Activated CD8-positive, alpha-beta memory T cell treated with anti-CD3 and anti-CD28 coated beads for 48 hours (primary cell): ENCODE results near the gene AKAP13.
A peak's percentile ranks its signal among the peaks of the same experiment; 100 is the strongest.

Experiments used
- DNase-seq, 3 experiments: peaks; one replicate each; pipeline ENCODE4 v3.0.0-alpha.2; 2020; ENCODE audit warnings: low read depth in 2 of 3, low spot score in 2 of 3

The AKAP13 gene

DNA sequence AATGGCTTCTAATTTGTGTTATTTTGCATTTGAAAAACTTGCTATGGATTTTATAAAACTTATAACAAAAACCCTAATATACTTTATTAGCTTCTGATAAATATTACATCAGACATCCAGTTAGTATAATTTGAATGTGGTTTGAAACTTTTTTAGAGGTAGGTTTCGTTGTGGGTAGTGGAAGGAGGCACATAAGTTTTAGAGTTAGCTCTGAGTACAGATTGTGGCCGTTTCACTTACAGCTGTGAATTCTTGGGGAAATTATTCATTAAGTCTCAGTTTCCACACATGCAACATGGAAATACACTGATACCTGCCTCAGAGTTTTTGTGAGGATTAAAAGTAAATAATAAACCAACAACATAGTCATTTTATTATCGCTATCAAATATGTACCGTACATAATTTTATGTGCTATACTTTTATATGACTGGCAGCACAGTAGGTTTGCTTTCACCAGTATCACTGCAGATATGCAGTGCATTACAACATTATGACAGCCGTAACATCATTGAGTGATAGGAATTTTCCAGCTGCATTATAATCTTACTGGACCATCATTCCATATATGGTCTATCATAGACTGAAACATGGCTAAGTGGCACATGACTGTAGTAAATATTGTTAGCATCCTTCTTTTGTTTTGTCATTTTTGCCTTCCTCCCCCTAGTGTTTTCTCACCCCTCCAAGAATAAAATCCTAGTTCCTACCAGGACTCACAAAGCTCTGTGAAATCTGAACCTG is 175.6 kb downstream of the AKAP13 start:
- no peak for DNase-seq

DNA sequence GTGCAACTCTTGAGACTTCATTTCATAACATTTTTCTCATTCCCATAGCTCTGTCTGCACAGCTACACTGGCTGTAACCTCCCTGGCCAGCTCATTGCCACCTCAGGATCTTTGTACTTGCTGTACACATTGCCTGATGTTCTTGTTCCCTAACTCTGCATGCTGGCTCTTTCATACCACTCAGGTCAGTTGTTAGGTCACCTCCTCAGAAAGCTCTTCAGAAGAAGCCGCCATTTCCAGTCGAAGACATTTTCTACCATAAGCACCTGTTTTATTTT is 176.2 kb downstream of the AKAP13 start:
- DNase-seq, result no peak

DNA sequence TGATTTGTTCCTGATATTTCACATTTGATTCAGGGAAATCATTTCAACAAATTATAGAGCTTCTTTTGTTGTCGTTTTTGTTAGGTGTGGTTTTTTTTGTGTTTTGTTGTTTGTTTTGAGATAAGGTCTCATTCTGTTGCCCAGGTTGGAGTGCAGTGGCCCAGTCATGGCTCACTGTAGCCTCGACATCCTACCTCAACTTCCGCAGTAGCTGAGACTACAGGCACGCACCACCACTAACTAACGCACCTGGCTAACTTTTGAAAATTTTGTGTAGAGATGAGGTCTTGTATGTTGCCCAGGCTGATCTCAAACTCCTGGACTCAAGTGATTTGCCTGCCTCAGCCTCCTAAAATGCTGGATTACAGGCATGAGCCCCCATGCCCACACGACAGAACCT is 177.0 kb downstream of the AKAP13 start:
- DNase-seq, result no peak

DNA sequence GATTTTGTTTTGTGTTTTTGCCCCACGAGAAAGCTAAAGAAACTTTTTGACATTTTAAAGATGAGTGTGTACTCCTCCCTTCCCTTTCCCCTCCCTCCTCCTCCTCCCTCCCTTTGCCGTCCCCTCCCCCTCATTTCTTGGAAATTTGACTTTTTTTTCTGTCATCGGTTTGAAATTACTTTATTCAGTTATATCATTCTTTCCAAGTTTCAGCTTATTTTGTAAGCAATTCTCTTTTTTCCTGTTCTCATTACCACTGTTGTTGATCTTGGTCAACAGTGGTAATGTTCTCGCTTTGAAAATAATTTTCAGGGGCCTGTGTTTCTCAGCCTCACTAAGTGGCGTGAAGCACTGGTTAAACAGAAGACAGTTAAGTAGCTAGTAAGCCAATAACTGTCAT is 178.4 kb downstream of the AKAP13 start:
- no peak for DNase-seq

DNA sequence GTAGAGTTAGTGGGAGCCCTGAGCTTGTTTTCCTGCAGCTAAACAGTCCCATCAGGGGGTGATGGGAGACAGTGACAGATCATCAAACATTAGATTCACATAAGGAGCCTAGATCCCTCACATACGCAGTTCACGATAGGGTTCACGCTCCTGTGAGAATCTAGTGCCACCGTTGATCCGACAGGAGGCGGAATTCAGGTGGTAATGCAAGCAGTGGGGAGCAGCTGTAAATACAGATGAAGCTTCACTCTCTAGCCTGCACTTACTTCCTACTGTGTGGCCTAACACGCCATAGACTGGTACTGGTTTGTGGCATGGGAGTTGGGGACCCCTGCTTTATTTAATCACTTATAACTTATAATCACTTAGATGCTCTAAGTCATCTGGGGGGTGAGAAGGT is 179.1 kb downstream of the AKAP13 start:
- no peak for DNase-seq

DNA sequence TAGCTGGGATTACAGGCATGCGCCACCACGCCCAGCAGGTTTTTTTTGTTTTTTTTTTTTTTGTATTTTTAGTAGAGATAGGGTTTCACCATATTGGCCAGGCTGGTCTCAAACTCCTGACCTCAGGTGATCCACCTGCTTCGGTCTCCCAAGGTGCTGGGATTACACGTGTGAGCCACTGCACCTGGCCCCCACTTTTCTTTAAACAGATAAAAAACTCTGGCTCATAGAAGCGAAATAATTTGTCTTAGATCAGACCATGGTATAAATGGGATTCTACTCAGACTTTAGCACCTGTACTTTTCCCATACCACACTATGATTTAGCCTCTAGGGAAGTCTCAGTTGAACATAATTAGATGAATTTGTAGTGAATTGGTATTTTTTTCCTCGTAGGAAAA is 182.4 kb downstream of the AKAP13 start:
- no peak for DNase-seq

DNA sequence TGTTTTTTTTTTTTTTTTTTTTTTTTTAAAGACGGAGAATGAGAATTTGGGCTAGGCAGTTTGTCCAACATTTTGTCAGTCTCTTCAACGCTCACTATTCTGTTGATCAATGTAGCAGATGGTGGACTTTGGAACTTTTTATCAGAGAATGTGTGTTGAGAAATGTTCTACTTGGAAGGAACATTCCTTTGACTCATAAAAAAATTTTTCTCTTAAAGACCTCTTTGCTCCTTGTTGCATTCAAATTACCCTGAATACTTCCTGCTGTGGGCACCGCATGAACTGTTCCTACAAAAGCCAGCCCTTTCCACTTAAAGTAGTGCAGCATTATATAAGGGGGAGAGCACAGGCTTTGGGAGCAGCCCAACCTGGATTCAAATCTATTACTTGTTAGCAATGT is 182.9 kb downstream of the AKAP13 start:
- no peak for DNase-seq

DNA sequence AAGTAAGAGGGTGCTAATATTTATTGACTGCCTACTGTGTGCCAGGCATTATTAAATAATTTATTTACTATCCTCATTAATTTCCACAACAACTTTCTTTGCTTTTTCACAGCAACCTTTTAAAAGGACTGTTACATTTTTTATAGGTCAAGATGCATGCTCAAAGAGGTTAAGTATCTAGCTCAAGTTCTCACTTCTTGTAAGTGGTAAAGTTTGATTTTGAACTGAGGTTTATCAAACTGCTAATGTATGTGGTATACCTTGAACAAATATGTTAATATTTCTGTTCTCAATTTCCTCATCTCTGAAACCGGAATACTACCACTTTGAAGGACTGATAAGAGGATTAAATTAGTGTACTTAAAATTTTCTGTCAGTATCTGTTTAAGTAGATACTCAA is 183.3 kb downstream of the AKAP13 start:
- DNase-seq, result no peak

DNA sequence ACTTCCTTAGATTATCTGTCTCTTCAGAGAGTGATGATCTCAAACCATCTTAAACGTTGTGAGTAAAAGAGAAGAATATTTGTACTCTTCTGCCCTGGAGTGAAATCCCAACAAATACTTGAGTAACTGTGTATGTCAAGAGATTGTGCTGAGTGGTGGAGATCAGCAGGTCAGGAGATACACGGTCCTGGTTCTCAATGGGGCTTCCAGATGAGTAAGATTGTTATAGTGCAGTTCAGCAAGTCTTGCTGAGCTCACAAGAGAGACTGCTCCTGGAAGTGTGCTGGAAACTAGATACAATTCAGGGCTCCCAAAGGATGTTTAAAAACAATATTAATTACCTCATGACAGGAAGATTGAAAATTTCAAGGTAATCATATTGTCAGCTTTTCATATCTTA is 184.3 kb downstream of the AKAP13 start:
- no peak for DNase-seq

DNA sequence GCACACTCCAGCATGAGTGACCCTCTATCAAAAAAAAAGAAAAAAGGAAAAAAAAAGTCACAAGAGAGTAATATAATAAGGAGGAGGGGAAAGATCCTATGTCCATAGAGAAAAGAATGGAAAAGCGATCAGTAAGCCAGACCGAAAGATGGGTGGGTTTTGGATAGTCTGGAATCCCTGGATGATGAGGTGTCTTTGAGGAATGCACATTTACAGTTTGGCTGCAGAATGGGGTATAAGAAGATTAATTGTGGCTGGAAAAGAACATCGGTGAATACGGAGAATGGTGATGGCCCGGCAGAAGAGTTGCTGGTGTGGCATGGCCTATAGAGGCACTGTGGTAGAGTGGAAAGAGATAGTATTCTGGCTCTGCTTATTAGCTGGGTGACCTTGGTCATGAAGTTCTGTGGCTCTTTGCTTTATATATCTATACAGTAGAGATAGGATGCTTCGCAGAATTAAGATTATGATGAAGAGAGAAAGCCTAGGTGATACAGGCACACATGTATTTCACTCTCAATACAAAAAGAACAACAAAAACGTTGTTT is 187.9 kb downstream of the AKAP13 start:
- DNase-seq, result no peak

DNA sequence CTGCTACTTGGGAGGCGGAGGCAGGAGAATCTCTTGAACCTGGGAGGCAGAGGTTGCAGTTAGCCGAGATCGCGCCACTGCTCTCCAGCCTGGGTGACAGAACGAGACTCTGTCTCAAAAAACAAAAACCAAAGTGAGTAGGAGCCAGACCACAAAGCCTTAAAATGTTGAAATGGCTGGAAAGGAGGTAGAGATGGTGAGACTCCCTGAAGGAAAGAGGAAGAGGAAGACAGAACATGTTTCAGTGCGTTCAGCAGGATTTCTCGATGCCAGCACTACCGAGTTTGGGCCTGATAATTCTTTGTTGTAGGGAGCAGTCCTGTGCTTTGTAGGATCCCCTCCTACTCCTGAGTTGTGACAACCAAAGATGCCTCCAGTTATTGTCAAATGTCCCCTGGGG is 189.9 kb downstream of the AKAP13 start:
- no peak for DNase-seq

DNA sequence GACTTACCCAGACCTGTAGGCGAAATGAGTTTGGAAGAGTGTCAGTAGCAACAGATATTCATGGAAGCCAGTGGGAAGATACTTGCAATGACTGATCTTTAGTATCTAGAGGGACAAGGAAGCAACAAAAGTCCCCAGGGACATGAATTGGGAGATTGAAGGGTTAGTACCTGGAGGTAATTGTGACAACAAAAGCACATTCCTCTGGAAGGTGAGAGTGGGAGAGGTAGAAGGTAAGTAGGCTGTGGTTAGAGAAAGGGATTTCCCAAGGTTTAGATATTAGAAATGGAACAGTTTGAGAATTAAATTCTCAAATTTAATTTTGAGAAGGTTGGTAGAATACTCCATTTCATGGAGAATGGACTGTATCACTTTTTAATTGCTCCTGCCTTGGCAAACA is 191.4 kb downstream of the AKAP13 start:
- no peak for DNase-seq

DNA sequence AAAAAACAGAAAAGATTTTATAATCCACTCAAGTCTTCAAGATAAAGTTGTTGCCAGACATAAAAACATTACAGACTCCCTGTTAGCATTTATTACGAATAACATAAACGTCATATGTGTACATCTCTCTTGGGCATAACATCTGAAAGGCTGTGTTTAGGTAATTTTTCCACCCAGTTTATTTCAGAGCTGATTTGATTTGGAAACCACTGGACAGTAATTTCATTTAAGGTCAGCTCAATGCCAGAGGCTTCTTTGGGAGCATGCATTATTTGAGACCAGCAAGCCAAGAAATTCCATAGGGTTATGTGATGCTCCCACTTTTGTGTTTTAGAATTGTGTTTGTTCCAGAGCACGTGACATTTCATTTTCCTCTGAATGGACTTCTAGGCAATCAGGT is 196.0 kb downstream of the AKAP13 start:
- DNase-seq, result no peak

DNA sequence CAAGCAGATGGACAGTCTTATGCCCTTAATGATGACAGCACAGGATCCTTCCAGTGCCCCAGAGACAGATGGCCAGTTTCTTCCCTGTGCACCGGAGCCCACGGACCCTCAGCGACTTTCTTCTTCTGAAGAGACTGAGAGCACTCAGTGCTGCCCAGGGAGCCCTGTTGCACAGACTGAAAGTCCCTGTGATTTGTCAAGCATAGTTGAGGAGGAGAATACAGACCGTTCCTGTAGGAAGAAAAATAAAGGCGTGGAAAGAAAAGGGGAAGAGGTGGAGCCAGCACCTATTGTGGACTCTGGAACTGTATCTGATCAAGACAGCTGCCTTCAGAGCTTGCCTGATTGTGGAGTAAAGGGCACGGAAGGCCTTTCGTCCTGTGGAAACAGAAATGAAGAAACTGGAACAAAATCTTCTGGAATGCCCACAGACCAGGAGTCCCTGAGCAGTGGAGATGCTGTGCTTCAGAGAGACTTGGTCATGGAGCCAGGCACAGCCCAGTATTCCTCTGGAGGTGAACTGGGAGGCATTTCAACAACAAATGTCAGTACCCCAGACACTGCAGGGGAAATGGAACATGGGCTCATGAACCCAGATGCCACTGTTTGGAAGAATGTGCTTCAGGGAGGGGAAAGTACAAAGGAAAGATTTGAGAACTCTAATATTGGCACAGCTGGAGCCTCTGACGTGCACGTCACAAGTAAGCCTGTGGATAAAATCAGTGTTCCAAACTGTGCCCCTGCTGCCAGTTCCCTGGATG is 198.7 kb downstream of the AKAP13 start:
- DNase-seq, result no peak

DNA sequence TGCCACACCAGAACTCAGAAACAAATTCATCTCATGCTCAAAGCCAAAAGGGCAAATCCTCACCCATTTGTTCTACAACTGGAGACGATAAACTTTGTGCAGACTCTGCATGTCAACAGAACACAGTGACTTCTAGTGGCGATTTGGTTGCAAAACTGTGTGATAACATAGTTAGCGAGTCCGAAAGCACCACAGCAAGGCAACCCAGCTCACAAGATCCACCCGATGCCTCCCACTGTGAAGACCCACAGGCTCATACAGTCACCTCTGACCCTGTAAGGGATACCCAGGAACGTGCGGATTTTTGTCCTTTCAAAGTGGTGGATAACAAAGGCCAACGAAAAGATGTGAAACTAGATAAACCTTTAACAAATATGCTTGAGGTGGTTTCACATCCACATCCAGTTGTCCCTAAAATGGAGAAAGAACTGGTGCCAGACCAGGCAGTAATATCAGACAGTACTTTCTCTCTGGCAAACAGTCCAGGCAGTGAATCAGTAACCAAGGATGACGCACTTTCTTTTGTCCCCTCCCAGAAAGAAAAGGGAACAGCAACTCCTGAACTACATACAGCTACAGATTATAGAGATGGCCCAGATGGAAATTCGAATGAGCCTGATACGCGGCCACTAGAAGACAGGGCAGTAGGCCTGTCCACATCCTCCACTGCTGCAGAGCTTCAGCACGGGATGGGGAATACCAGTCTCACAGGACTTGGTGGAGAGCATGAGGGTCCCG is 199.7 kb downstream of the AKAP13 start:
- DNase-seq, result no peak

DNA sequence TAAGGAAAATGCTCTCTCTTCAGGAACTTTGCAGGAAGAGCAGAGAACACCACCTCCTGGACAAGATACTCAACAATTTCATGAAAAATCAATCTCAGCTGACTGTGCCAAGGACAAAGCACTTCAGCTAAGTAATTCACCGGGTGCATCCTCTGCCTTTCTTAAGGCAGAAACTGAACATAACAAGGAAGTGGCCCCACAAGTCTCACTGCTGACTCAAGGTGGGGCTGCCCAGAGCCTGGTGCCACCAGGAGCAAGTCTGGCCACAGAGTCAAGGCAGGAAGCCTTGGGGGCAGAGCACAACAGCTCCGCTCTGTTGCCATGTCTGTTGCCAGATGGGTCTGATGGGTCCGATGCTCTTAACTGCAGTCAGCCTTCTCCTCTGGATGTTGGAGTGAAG is 200.5 kb downstream of the AKAP13 start:
- DNase-seq, result peak in 1 of 3 experiments; percentile 31

DNA sequence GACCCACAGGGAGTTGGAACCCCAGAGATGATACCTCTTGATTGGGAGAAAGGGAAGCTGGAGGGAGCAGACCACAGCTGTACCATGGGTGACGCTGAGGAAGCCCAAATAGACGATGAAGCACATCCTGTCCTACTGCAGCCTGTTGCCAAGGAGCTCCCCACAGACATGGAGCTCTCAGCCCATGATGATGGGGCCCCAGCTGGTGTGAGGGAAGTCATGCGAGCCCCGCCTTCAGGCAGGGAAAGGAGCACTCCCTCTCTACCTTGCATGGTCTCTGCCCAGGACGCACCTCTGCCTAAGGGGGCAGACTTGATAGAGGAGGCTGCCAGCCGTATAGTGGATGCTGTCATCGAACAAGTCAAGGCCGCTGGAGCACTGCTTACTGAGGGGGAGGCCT is 201.1 kb downstream of the AKAP13 start:
- no peak for DNase-seq

DNA sequence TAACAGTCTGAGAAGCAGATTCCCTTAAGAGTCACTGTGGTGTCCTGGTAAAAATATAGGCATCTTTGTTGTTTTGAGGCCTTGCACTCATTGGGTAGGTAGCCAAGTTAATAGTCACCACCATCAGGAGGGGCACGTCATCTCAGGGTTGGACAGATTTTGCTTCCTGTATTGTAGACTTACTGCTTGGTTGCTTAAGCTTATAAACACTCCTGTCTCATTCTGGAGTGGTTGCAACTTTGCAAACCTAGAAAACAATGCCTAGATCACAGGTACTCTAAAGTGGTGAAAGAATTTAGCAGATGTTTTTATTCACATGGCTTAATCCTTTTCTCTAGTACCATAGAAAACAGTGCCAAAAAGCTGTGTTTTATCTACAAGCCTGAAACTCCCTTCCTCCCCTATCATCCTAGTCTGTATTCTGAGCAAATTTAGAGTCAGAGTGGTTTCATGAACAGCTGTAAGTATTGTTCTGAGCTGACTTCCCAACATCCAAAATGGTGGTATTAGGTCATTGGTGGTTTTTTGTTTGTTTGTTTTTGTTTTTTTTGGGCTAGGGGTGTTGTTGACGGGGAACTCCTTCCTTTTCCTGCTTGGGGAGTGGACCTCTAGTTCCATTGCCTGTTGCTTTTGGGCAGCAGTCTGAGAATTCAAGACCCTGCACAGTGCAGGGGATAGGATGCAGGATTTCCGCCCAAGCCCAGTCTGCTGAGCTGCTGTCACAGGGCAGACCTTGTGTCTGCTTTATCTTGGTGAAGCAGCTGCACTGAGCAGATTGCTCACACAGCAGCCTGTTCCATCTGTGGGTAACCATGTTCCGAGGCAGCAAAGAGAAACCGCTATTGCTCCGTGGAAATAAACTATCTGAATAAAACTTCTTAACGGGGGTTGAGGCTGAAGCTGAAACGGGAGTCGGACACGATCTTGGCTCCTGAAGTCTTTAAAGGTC is 202.0 kb downstream of the AKAP13 start:
- DNase-seq, result peak in 2 of 3 experiments; percentile 34 to 41

DNA sequence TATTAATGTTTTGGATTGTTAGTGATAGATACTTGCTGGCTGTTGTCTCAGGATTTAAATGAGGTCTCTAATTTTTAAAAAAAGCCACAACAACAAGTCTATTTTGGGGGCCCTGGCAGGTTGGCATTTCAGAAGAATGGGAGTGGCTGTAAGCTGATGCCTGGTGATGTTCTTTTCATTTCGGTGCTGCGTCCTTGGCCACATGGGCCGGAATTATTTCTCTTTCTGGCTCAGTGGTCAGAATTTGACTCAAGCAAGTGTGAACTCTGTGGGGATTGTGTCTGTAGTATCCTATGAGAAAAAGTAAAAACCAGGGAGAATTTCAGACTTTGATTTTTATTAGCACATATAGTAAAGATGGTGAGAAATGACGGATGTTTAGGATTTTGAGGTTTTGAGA is 203.0 kb downstream of the AKAP13 start:
- DNase-seq, result no peak

DNA sequence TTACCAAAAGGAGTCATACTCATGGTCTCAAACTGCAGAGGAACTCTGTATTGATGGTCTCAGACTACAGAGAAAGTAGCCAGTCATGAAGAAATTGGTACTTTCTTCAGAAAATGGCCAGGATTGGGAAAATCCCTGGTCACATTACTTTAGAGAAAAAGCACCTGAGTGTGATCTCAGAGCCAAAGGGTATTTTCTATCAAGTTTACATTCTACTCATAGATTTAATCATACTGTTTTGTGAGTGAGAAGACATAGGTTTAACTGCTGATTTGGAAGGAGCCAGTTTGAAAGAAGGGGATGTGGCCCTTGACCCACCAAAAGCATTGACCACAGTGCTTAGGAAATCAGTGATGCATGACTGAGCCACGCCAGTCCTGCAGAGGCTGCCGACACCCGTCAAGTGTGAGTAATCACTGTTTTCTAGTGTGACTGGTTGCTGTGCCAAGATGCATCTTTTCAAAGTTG is 203.6 kb downstream of the AKAP13 start:
- DNase-seq, result no peak

DNA sequence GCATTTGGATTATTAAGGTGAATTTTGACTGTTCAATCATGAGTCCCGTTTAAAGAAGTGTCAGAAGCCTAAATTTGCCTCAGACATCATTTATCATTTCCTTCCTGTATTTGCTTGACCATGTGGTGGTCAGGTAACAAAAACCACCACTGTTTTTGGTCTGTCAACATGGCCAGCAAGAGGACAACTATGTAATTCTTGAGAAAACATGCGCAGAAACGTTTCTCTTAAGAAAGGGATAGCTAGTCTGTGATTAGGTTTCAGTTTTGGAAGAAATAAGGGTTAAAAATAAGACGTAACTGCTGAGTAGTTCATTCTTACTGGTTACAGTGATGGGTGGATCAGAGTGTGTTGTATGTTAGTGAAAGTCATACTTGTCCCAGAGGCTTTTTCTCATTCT is 204.5 kb downstream of the AKAP13 start:
- DNase-seq, result no peak
